Endothelial cell of umbilical vein (primary cell): Measurements from ENCODE around the gene CT47C1. TPM values are rescaled to one million over a fixed set of nuclear protein-coding genes. Genes with fewer than 3 reads are reported as not detected.

Experiments
- BruUV-seq: library from RNA; stranded (reverse); fragments of 400-500 nt; replicated peaks from 2 replicates; lab custom pipeline; 2021; lab: Mats Ljungman, UMichigan
- CTCF ChIA-PET: fragments of 300-600, 350-600 bp; sonication (Branson Sonifier 250); formaldehyde crosslinking; loops from one replicate; lab custom pipeline; 2021; ENCODE audit warnings: antibody characterized with exemption, inconsistent platforms; lab: Charles Lee
- POLR2A ChIA-PET: fragments of 300-600, 350-600 bp; sonication (Branson Sonifier 250); formaldehyde crosslinking; loops from one replicate; lab custom pipeline; 2021; ENCODE audit warnings: antibody characterized with exemption, inconsistent platforms; lab: Charles Lee
- DNase-seq: peaks from one replicate; pipeline ENCODE4 v3.0.0-alpha.2; 2011; ENCODE audit warnings: low read depth, low spot score
- FAIRE-seq: peaks from 2 replicates; lab custom pipeline; 2011; peaks lifted over from hg19 to GRCh38; lab: Jason Lieb, UNC
- H2AFZ ChIP-seq: 2 replicates; pipeline ENCODE4 v1.6.0; 2012; ENCODE audit warnings: low read depth, low read length, control low read depth, inconsistent platforms
- H3K27ac ChIP-seq: 2 replicates; pipeline ENCODE4 v1.5.1; 2011; ENCODE audit warnings: low read depth, mild to moderate bottlenecking, control low read depth, low read length, moderate library complexity; ENCODE audit not compliant: insufficient read depth
- H3K27me3 ChIP-seq, 2 experiments: 2 replicates each; pipeline versions ENCODE4 v1.6.0 to v1.6.1; 2011; ENCODE audit warnings: low read length in 2 of 2, mixed read lengths in 1 of 2; ENCODE audit not compliant: control insufficient read depth in 2 of 2, insufficient read depth in 2 of 2
- H3K36me3 ChIP-seq, 2 experiments: 2 replicates in 1 of 2; 3 replicates in 1 of 2; pipeline ENCODE4 v1.5.1; 2011; ENCODE audit warnings: low read length in 2 of 2, mild to moderate bottlenecking in 1 of 2, moderate library complexity in 1 of 2; ENCODE audit not compliant: control insufficient read depth in 2 of 2, insufficient read depth in 2 of 2; ENCODE audit errors: extremely low read depth in 1 of 2
- H3K4me1 ChIP-seq: 3 replicates; pipeline ENCODE4 v1.5.1; 2011; ENCODE audit warnings: mild to moderate bottlenecking, low read length; ENCODE audit not compliant: control insufficient read depth, insufficient read depth; ENCODE audit errors: extremely low read depth
- H3K4me2 ChIP-seq: 2 replicates; pipeline ENCODE4 v1.6.1; 2011; ENCODE audit warnings: low read length, control low read depth, mixed read lengths; ENCODE audit not compliant: insufficient read depth
- H3K4me3 ChIP-seq, 3 experiments: fragments of 200-600 bp in 1 of 3; sonication (generic), shearing (Covaris generic) in 1 of 3; replicated peaks in 1 of 3; 2 replicates each; pipeline ENCODE4 v1.5.1; 2011 to 2016; ENCODE audit warnings: control low read depth in 3 of 3, low read length in 3 of 3, mild to moderate bottlenecking in 2 of 3, inconsistent platforms in 1 of 3, low read depth in 1 of 3, moderate library complexity in 1 of 3; ENCODE audit not compliant: insufficient read depth in 1 of 3
- H3K79me2 ChIP-seq: 2 replicates; pipeline ENCODE4 v1.6.0; 2012; ENCODE audit warnings: low read length, inconsistent platforms; ENCODE audit not compliant: control insufficient read depth, insufficient read depth
- H3K9ac ChIP-seq: replicated peaks from 2 replicates; pipeline ENCODE3; 2011; ENCODE audit warnings: low read length, control low read depth; ENCODE audit not compliant: insufficient read depth; ENCODE audit errors: extremely low read depth
- H3K9me1 ChIP-seq: replicated peaks from 3 replicates; pipeline ENCODE4 v1.6.0; 2011; ENCODE audit warnings: mild to moderate bottlenecking, low read length; ENCODE audit not compliant: control insufficient read depth, insufficient read depth; ENCODE audit errors: extremely low read depth
- H3K9me3 ChIP-seq: replicated peaks from 2 replicates; pipeline ENCODE4 v1.5.1; 2012; ENCODE audit warnings: low read length, inconsistent platforms; ENCODE audit not compliant: control insufficient read depth, insufficient read depth
- H4K20me1 ChIP-seq: replicated peaks from 2 replicates; pipeline ENCODE3; 2011; ENCODE audit warnings: mild to moderate bottlenecking, low read length; ENCODE audit not compliant: control insufficient read depth, insufficient read depth; ENCODE audit errors: extremely low read depth
- EZH2 ChIP-seq: IDR thresholded peaks from 2 replicates; pipeline ENCODE4 v1.6.1; 2012; ENCODE audit warnings: borderline replicate concordance, low read depth, mild to moderate bottlenecking, moderate library complexity, low read length, inconsistent platforms; ENCODE audit not compliant: severe bottlenecking
- FOS ChIP-seq: IDR thresholded peaks from 2 replicates; pipeline ENCODE4 v1.6.1; 2011; ENCODE audit warnings: mild to moderate bottlenecking, low read length, moderate library complexity, borderline replicate concordance; ENCODE audit not compliant: insufficient read depth
- GATA2 ChIP-seq: IDR thresholded peaks from 2 replicates; pipeline ENCODE4 v1.7.0; 2011; ENCODE audit warnings: low read depth, mild to moderate bottlenecking, moderate library complexity, mixed read lengths, low read length; ENCODE audit not compliant: insufficient read length, insufficient read depth
- JUN ChIP-seq: IDR thresholded peaks from 2 replicates; pipeline ENCODE4 v1.6.1; 2011; ENCODE audit warnings: borderline replicate concordance, low read depth; ENCODE audit not compliant: insufficient read length, insufficient read depth
- MYC ChIP-seq: IDR thresholded peaks from one replicate; pipeline ENCODE4 v1.6.1; 2011; ENCODE audit warnings: mild to moderate bottlenecking, low read depth, low read length
- POLR2A ChIP-seq: IDR thresholded peaks from 2 replicates; pipeline ENCODE4 v1.6.1; 2012; ENCODE audit warnings: low read depth, mild to moderate bottlenecking, control low read depth, low read length
- POLR2AphosphoS5 ChIP-seq: IDR thresholded peaks from 2 replicates; pipeline ENCODE4 v1.6.1; 2012; ENCODE audit warnings: low read depth, mild to moderate bottlenecking, control low read depth, low read length, moderate library complexity; ENCODE audit not compliant: insufficient read depth
- dilution Hi-C: fragments of 300-500 bp; cut with MboI; formaldehyde crosslinking; loops from one replicate; pipeline ENCODE4 v1.15.0; 2019; ENCODE audit warnings: low sequenced_read_pairs; ENCODE audit not compliant: extremely low pct_ligation_motif_present
- intact Hi-C: fragments of 100-400 bp; cut with micrococcal nuclease; formaldehyde crosslinking; loops from one replicate; pipeline ENCODE4 v1.10.0; 2022
- polyA plus RNA-seq, 4 experiments: library from polyadenylated mRNA; depleted of rRNA in 3 of 4; stranded (reverse) in 3 of 4; unstranded in 1 of 4; fragments of >200 nt; gene quantifications; 2 replicates each; pipeline versions ENCODE4 v1.2.1 to v1.2.3, GENCODE V29; 2011 to 2012; ENCODE audit warnings: missing spikeins in 1 of 4
- total RNA-seq: library from RNA; stranded (reverse); gene quantifications from 2 replicates; pipeline ENCODE4 v1.2.3, GENCODE V29; 2021
- TF ChIP-seq, protein P1 (sequence below): IDR thresholded peaks from 2 replicates; pipeline ENCODE4 v1.6.1; 2011; ENCODE audit not compliant: insufficient read depth, insufficient read length
- TF ChIP-seq, protein P2 (sequence below), 2 donors: IDR thresholded peaks; 1 replicate in 1 of 2; 2 replicates in 1 of 2; pipeline ENCODE4 v1.5.1; 2011; ENCODE audit warnings: low read length in 2 of 2, mild to moderate bottlenecking in 2 of 2, moderate library complexity in 2 of 2, control low read depth in 1 of 2, inconsistent platforms in 1 of 2, low read depth in 1 of 2; ENCODE audit not compliant: insufficient read depth in 1 of 2; ENCODE audit errors: extremely low read depth in 1 of 2

Gene CT47C1
- total and polyA plus RNA-seq, 2 donors (not counting 3 experiments of a cell fraction or from before 2014, with no cell fraction given): not detected

GRCh38 chrX:119107206-119107605 is 34.4 kb downstream of the CT47C1 start:
- Histone ChIP-seq H3K9ac (no peak overlapping the region), H4K20me1 (no peaks in the 10 kb centered on the region), H3K9me1 (no peaks in the 10 kb centered on the region), H3K9me3 (no peaks in the 10 kb centered on the region), H3K27me3 (no peaks in the 10 kb centered on the region), H2AFZ (no peak overlapping the region), H3K4me2 (no peak overlapping the region), H3K79me2 (no peaks in the 10 kb centered on the region), H3K4me3 (no peak overlapping the region), H3K4me1 (no peaks in the 10 kb centered on the region), H3K27ac (no peak overlapping the region), H3K36me3 (no peaks in the 10 kb centered on the region)
- dilution Hi-C loops: no loop called here
- ChIA-PET POLR2A (no interaction called here), CTCF (interaction anchor here (0.8 kb wide), 1 partner anchor 159 kb away, joined by 3 read pairs; no protein-coding TSS in a partner anchor)
- no peak for FAIRE-seq
- TF ChIP-seq GATA2 (no peak), EZH2 (no peak), MYC (no peak), POLR2AphosphoS5 (no peak), POLR2A (no peak), FOS (no peak), JUN (no peak)
- TF ChIP-seq, protein P1, sequence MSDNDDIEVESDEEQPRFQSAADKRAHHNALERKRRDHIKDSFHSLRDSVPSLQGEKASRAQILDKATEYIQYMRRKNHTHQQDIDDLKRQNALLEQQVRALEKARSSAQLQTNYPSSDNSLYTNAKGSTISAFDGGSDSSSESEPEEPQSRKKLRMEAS: no peak
- TF ChIP-seq, protein P2, sequence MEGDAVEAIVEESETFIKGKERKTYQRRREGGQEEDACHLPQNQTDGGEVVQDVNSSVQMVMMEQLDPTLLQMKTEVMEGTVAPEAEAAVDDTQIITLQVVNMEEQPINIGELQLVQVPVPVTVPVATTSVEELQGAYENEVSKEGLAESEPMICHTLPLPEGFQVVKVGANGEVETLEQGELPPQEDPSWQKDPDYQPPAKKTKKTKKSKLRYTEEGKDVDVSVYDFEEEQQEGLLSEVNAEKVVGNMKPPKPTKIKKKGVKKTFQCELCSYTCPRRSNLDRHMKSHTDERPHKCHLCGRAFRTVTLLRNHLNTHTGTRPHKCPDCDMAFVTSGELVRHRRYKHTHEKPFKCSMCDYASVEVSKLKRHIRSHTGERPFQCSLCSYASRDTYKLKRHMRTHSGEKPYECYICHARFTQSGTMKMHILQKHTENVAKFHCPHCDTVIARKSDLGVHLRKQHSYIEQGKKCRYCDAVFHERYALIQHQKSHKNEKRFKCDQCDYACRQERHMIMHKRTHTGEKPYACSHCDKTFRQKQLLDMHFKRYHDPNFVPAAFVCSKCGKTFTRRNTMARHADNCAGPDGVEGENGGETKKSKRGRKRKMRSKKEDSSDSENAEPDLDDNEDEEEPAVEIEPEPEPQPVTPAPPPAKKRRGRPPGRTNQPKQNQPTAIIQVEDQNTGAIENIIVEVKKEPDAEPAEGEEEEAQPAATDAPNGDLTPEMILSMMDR (IDR thresholded peaks at IDR 0.05; ENCODE audit: extremely low read depth in 1 of 2, insufficient read depth in 1 of 2, low read depth in 1 of 2, low read length in 2 of 2): no peak
- intact Hi-C loops: no loop called here
- DNase-seq: no peak
- no TSS peak for BruUV-seq
